ENCODE results near the gene RNF220. TPM values are rescaled to one million over a fixed set of nuclear protein-coding genes. Genes with fewer than 3 reads are reported as not detected.
A peak's percentile ranks its signal among the peaks of the same experiment; 100 is the strongest.

RNF220 gene
- total and polyA plus RNA-seq, 2 of the 4 experiments (the other 2 are of a cell fraction): 71.8 to 77.1 TPM

DNA sequence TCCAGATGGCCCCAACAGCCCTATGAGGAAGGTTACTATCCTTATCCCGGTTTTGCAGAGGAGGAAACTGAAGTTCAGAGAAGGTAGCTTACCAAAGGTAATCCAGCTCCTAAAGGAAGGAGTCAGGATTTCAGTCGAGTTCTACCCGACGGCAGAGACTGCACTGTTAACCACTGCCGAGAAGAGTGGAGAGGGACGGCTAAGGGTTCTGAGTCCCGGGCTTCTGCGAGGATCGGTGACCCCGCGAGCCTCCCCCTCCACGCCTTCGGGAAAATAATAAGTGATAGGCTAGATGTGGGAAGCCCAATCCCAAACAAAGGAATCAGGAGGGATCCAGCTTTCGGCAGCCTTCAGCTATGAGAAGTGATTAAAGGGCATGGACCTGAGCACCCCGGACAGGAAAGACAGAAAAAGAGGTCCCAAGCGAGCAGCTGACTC is 268.6 kb downstream of the RNF220 start:
- H3K27ac ChIP-seq (ENCODE audit: insufficient read depth, low read length): peak overlapping the region; percentile 44
- H2AFZ ChIP-seq (replicated peaks; ENCODE audit: low read length, poor library complexity): peak overlapping the region; percentile 92

More for the DNA sequence above, 268.6 kb downstream of the RNF220 start:
- ChIA-PET POLR2A (ENCODE audit: unreplicated experiment) (no interaction called here), CTCF (interaction anchor here (0.5 to 1.3 kb wide), 5 partner anchors 21 to 1230 kb away, joined by 3 to 5 read pairs (median 3); no protein-coding TSS in a partner anchor)
- 16% methylated on average over 5 of the region's 16 CpGs; no CpG with 5 or more reads in 1 of the 2 experiments for WGBS, 2 experiments (ENCODE audit: extremely low coverage in 2 of 2, insufficient read length in 1 of 2)
- Histone ChIP-seq H3K18ac (ENCODE audit: low read depth, low read length) (peak overlapping the region; percentile 51; the same call in 1 of the 2 replicates), H3K79me1 (ENCODE audit: low read depth in 1 of 2, low read length in 2 of 2) (peaks cover 5 to 10% of the 10 kb centered on the region in 2 experiments; a peak in 2 of 4 replicates), H3K9me1 (ENCODE audit: insufficient read depth, low read length) (peaks cover 6% of the 10 kb centered on the region), H3K4me2 (ENCODE audit: low read depth, low read length) (peak overlapping the region; percentile 45), H2BK120ac (ENCODE audit: low read depth, low read length) (peak overlapping the region; percentile 2; the same call in 1 of the 2 replicates), H3K36me3 (ENCODE audit: control insufficient read depth, insufficient read depth, low read length) (no peaks in the 10 kb centered on the region), H2BK20ac (ENCODE audit: low read depth, low read length) (no peak overlapping the region), H3K4me3 (ENCODE audit: insufficient read depth, low read depth, low read length) (peak overlapping the region; percentile 79), H2BK15ac (ENCODE audit: low read depth, low read length) (peak overlapping the region; percentile 43; the same call in 1 of the 3 replicates), H3K14ac (replicated peaks; ENCODE audit: low read depth, low read length) (peak overlapping the region; percentile 63; the same call in 1 of the 2 replicates), H4K8ac (ENCODE audit: low read depth in 2 of 2, low read length in 2 of 2) (peak overlapping the region; percentile 61 to 79), H4K91ac (ENCODE audit: insufficient read depth, low read depth, low read length) (peak overlapping the region; percentile 16; the same call in 1 of the 2 replicates), H3K56ac (ENCODE audit: extremely low read depth, insufficient read depth, low read length) (peak overlapping the region; percentile 20; the same call in 1 of the 2 replicates), H4K20me1 (ENCODE audit: insufficient read depth, low read length) (no peaks in the 10 kb centered on the region), H3K9ac (ENCODE audit: low read depth, low read length) (peak overlapping the region; percentile 64), H2AK5ac (ENCODE audit: low read depth, low read length) (no peak overlapping the region), H3K4ac (ENCODE audit: low read depth, low read length) (peak overlapping the region; percentile 51; the same call in 1 of the 2 replicates), H3K23ac (ENCODE audit: low read depth, low read length) (0 out of 2 replicates have a peak overlapping the region, but pooled peaks have one; percentile 44), H3K9me3 (ENCODE audit: control insufficient read depth, insufficient read depth, low read length) (no peaks in the 10 kb centered on the region), H2BK5ac (ENCODE audit: low read depth, low read length, poor library complexity, severe bottlenecking) (no peak overlapping the region), H3K27me3 (ENCODE audit: control insufficient read depth, insufficient read depth, low read length) (no peaks in the 10 kb centered on the region), H2AK9ac (replicated peaks; ENCODE audit: low read depth, low read length, poor library complexity) (peak overlapping the region; percentile 2), H3K4me1 (ENCODE audit: control insufficient read depth, insufficient read depth, low read length) (peaks cover 6% of the 10 kb centered on the region), H4K5ac (ENCODE audit: low read depth, low read length) (peak overlapping the region; percentile 79)
- dilution Hi-C loops (cut with HindIII; ENCODE audit: low sequenced_read_pairs, unreplicated experiment): no loop called here
- in situ Hi-C loops (cut with MboI; ENCODE audit: low sequenced_read_pairs): no loop called here
- TF ChIP-seq USF2 (IDR thresholded peaks at IDR 0.05; ENCODE audit: low read depth, low read length) (0 out of 2 replicates have a peak, but pooled peaks have one; percentile 10), FOS (IDR thresholded peaks at IDR 0.05; ENCODE audit: low read depth, low read length) (no peak)
- BruUV-seq (replicated peaks): no TSS peak
- ATAC-seq (ENCODE audit: low read depth) (peak; percentile 2), DNase-seq (no peak)
- intact Hi-C loops (cut with micrococcal nuclease): no loop called here
